ENCODE results near the gene DAPK1. TPM values are rescaled to one million over a fixed set of nuclear protein-coding genes. Genes with fewer than 3 reads are reported as not detected.

Gene DAPK1
- polyA plus RNA-seq, 1 donor from 2014 or later, result 45.0 TPM

DNA sequence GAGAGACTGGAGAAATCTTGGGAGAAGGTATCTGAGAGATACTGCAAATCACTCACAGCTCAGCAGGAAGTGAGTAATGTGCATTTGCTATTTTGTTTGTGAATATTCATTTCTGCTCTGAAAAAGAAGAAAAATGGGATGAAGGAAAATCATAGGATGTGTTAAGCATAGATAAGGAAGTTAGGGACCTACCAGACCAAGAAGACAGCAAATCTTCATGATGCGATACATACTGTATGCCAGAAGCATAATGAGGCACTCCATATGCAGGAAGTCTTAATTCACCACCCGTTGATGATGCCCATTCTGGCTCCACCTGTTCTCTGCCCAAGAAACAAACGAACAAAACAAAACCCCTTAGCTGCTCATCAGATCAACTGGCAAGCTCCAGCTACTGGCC, 6.1 kb upstream of the DAPK1 start:
- Histone ChIP-seq H3K36me3 (ENCODE audit: insufficient read depth, low read length) (no peaks in the 10 kb centered on the region), H3K9me3 (ENCODE audit: low read length) (no peaks in the 10 kb centered on the region), H3K79me2 (replicated peaks; ENCODE audit: insufficient read depth, low read length) (no peaks in the 10 kb centered on the region), H3K4me3 (ENCODE audit: low read length) (no peak overlapping the region), H3K4me2 (ENCODE audit: low read length) (no peak overlapping the region), H3K27ac (ENCODE audit: low read length) (no peak overlapping the region), H4K20me1 (ENCODE audit: insufficient read depth) (no peaks in the 10 kb centered on the region), H3K9me2 (ENCODE audit: insufficient read depth, low read length) (no peaks in the 10 kb centered on the region), H3K27me3 (ENCODE audit: insufficient read depth, low read depth, low read length) (no peaks in the 10 kb centered on the region), H3F3A (ENCODE audit: insufficient read depth, low read length, poor library complexity, severe bottlenecking) (no peaks in the 10 kb centered on the region), H3K9ac (ENCODE audit: low read length) (no peak overlapping the region), H2AFZ (ENCODE audit: low read depth, low read length) (no peak overlapping the region)
- TF ChIP-seq EZH2 (IDR thresholded peaks at IDR 0.05; ENCODE audit: borderline replicate concordance, insufficient read depth, low read length, poor library complexity, severe bottlenecking) (no peak), SMC3 (conservative IDR thresholded peaks at IDR 0.05; ENCODE audit: poor library complexity) (no peak), RAD21 (conservative IDR thresholded peaks at IDR 0.05) (no peak), MXI1 (conservative IDR thresholded peaks at IDR 0.05; ENCODE audit: poor library complexity, severe bottlenecking) (no peak), EP300 (conservative IDR thresholded peaks at IDR 0.05; ENCODE audit: poor library complexity, severe bottlenecking) (no peak), POLR2AphosphoS5 (IDR thresholded peaks at IDR 0.05) (no peak), TAF1 (IDR thresholded peaks at IDR 0.05; ENCODE audit: low read depth) (no peak)
- TF ChIP-seq, protein P1, sequence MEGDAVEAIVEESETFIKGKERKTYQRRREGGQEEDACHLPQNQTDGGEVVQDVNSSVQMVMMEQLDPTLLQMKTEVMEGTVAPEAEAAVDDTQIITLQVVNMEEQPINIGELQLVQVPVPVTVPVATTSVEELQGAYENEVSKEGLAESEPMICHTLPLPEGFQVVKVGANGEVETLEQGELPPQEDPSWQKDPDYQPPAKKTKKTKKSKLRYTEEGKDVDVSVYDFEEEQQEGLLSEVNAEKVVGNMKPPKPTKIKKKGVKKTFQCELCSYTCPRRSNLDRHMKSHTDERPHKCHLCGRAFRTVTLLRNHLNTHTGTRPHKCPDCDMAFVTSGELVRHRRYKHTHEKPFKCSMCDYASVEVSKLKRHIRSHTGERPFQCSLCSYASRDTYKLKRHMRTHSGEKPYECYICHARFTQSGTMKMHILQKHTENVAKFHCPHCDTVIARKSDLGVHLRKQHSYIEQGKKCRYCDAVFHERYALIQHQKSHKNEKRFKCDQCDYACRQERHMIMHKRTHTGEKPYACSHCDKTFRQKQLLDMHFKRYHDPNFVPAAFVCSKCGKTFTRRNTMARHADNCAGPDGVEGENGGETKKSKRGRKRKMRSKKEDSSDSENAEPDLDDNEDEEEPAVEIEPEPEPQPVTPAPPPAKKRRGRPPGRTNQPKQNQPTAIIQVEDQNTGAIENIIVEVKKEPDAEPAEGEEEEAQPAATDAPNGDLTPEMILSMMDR (IDR thresholded peaks at IDR 0.05; ENCODE audit: poor library complexity, severe bottlenecking), result no peak
- TF ChIP-seq, protein P2, sequence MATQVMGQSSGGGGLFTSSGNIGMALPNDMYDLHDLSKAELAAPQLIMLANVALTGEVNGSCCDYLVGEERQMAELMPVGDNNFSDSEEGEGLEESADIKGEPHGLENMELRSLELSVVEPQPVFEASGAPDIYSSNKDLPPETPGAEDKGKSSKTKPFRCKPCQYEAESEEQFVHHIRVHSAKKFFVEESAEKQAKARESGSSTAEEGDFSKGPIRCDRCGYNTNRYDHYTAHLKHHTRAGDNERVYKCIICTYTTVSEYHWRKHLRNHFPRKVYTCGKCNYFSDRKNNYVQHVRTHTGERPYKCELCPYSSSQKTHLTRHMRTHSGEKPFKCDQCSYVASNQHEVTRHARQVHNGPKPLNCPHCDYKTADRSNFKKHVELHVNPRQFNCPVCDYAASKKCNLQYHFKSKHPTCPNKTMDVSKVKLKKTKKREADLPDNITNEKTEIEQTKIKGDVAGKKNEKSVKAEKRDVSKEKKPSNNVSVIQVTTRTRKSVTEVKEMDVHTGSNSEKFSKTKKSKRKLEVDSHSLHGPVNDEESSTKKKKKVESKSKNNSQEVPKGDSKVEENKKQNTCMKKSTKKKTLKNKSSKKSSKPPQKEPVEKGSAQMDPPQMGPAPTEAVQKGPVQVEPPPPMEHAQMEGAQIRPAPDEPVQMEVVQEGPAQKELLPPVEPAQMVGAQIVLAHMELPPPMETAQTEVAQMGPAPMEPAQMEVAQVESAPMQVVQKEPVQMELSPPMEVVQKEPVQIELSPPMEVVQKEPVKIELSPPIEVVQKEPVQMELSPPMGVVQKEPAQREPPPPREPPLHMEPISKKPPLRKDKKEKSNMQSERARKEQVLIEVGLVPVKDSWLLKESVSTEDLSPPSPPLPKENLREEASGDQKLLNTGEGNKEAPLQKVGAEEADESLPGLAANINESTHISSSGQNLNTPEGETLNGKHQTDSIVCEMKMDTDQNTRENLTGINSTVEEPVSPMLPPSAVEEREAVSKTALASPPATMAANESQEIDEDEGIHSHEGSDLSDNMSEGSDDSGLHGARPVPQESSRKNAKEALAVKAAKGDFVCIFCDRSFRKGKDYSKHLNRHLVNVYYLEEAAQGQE (IDR thresholded peaks at IDR 0.05; ENCODE audit: borderline replicate concordance), result no peak

DNA sequence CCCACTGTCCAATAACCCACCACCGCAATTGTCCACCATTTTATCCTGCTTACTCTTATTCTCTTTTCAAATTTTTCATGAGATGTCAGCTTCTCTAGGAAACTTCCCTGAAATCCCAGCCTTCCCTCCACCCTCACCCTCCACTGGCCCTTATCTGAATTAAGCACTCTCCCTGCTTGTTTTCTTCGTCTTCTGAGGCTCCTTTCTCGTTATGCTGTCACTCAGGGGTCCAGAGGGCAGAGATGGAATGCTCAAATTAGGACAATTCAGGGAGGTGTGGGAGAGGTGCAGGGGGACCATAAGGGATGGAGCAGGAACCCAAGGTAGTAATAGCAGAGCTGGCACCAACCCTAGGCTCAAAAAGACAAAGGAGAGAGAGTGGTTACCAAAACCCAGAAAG, 5.0 kb upstream of the DAPK1 start:
- H3K9ac ChIP-seq (ENCODE audit: low read length), result no peak overlapping the region
- no peaks in the 10 kb centered on the region for H3K9me3 ChIP-seq (ENCODE audit: low read length)
- H3F3A ChIP-seq (ENCODE audit: insufficient read depth, low read length, poor library complexity, severe bottlenecking), result peaks cover 5% of the 10 kb centered on the region
- H4K20me1 ChIP-seq (ENCODE audit: insufficient read depth), result no peaks in the 10 kb centered on the region
- H3K9me2 ChIP-seq (ENCODE audit: insufficient read depth, low read length), result no peaks in the 10 kb centered on the region
- no peak overlapping the region for H3K4me2 ChIP-seq (ENCODE audit: low read length)
- H3K79me2 ChIP-seq (replicated peaks; ENCODE audit: insufficient read depth, low read length), result no peaks in the 10 kb centered on the region
- H3K27ac ChIP-seq (ENCODE audit: low read length), result no peak overlapping the region
- no peak overlapping the region for H3K4me3 ChIP-seq (ENCODE audit: low read length)
- TF ChIP-seq RAD21 (conservative IDR thresholded peaks at IDR 0.05), result no peak
- TF ChIP-seq POLR2AphosphoS5 (IDR thresholded peaks at IDR 0.05), result no peak
- TF ChIP-seq EZH2 (IDR thresholded peaks at IDR 0.05; ENCODE audit: borderline replicate concordance, insufficient read depth, low read length, poor library complexity, severe bottlenecking), result no peak
- no peak for TF ChIP-seq TAF1 (IDR thresholded peaks at IDR 0.05; ENCODE audit: low read depth)
- TF ChIP-seq, protein P1 (IDR thresholded peaks at IDR 0.05; ENCODE audit: poor library complexity, severe bottlenecking), result no peak
- TF ChIP-seq, protein P2 (IDR thresholded peaks at IDR 0.05; ENCODE audit: borderline replicate concordance), result no peak
- no peak for TF ChIP-seq MXI1 (conservative IDR thresholded peaks at IDR 0.05; ENCODE audit: poor library complexity, severe bottlenecking)
- no peak for TF ChIP-seq EP300 (conservative IDR thresholded peaks at IDR 0.05; ENCODE audit: poor library complexity, severe bottlenecking)
- no peak for TF ChIP-seq SMC3 (conservative IDR thresholded peaks at IDR 0.05; ENCODE audit: poor library complexity)
- no peaks in the 10 kb centered on the region for H3K27me3 ChIP-seq (ENCODE audit: insufficient read depth, low read depth, low read length)
- no peaks in the 10 kb centered on the region for H3K36me3 ChIP-seq (ENCODE audit: insufficient read depth, low read length)
- no peak overlapping the region for H2AFZ ChIP-seq (ENCODE audit: low read depth, low read length)
